ENCODE results near the gene DNAJC27. TPM values are rescaled to one million over a fixed set of nuclear protein-coding genes. Genes with fewer than 3 reads are reported as not detected.

Gene DNAJC27
- total RNA-seq, 1 donor from 2014 or later: 2.2 TPM

- DNase-seq (ENCODE audit: extremely low read depth, low read depth, low spot score): no peak
Measured at GRCh38 chr2:24971286-24971535, 544 bp downstream of the DNAJC27 start.

GRCh38 chr2:24970483-24971285, 1.1 kb downstream of the DNAJC27 start:
- DNase-seq (ENCODE audit: extremely low read depth, low read depth, low spot score): no peak

- DNase-seq (ENCODE audit: extremely low read depth, low read depth, low spot score): no peak
Measured at GRCh38 chr2:24969784-24970183, 2.0 kb downstream of the DNAJC27 start.

- DNase-seq (ENCODE audit: extremely low read depth, low read depth, low spot score): no peak
Measured at GRCh38 chr2:24961903-24962302, 9.9 kb downstream of the DNAJC27 start.

GRCh38 chr2:24959761-24960160, 12.0 kb downstream of the DNAJC27 start:
- no peak for DNase-seq (ENCODE audit: extremely low read depth, low read depth, low spot score)

- DNase-seq (ENCODE audit: extremely low read depth, low read depth, low spot score): no peak
Measured at GRCh38 chr2:24958411-24958935, 13.3 kb downstream of the DNAJC27 start.

- no peak for DNase-seq (ENCODE audit: extremely low read depth, low read depth, low spot score)
Measured at GRCh38 chr2:24957976-24958375, 13.8 kb downstream of the DNAJC27 start.

- DNase-seq (ENCODE audit: extremely low read depth, low read depth, low spot score): no peak
Measured at GRCh38 chr2:24957221-24957620, 14.5 kb downstream of the DNAJC27 start.

- no peak for DNase-seq (ENCODE audit: extremely low read depth, low read depth, low spot score)
Measured at GRCh38 chr2:24955921-24956320, 15.8 kb downstream of the DNAJC27 start.

- DNase-seq (ENCODE audit: extremely low read depth, low read depth, low spot score): no peak
Measured at GRCh38 chr2:24955232-24955631, 16.5 kb downstream of the DNAJC27 start.

GRCh38 chr2:24950102-24950501, 21.7 kb downstream of the DNAJC27 start:
- no peak for DNase-seq (ENCODE audit: extremely low read depth, low read depth, low spot score)

- DNase-seq (ENCODE audit: extremely low read depth, low read depth, low spot score): no peak
Measured at GRCh38 chr2:24948506-24948905, 23.2 kb downstream of the DNAJC27 start.

- DNase-seq (ENCODE audit: extremely low read depth, low read depth, low spot score): no peak
Measured at GRCh38 chr2:24947561-24948157, 24.1 kb downstream of the DNAJC27 start.

GRCh38 chr2:24945907-24946306, 25.8 kb downstream of the DNAJC27 start:
- DNase-seq (ENCODE audit: extremely low read depth, low read depth, low spot score): no peak

- DNase-seq (ENCODE audit: extremely low read depth, low read depth, low spot score): no peak
Measured at GRCh38 chr2:24943427-24944053, 28.2 kb downstream of the DNAJC27 start.

- no peak for DNase-seq (ENCODE audit: extremely low read depth, low read depth, low spot score)
Measured at GRCh38 chr2:24939353-24939752, 32.4 kb downstream of the DNAJC27 start.

- no peak for DNase-seq (ENCODE audit: extremely low read depth, low read depth, low spot score)
Measured at GRCh38 chr2:24937236-24937635, 34.5 kb downstream of the DNAJC27 start.

- DNase-seq (ENCODE audit: extremely low read depth, low read depth, low spot score): no peak
Measured at GRCh38 chr2:24935145-24935544, 36.6 kb downstream of the DNAJC27 start.

GRCh38 chr2:24932715-24933114, 39.0 kb downstream of the DNAJC27 start:
- no peak for DNase-seq (ENCODE audit: extremely low read depth, low read depth, low spot score)

GRCh38 chr2:24930768-24931167, 41.0 kb downstream of the DNAJC27 start:
- no peak for DNase-seq (ENCODE audit: extremely low read depth, low read depth, low spot score)

GRCh38 chr2:24929230-24929629, 42.5 kb downstream of the DNAJC27 start:
- DNase-seq (ENCODE audit: extremely low read depth, low read depth, low spot score): no peak

GRCh38 chr2:24928036-24928435, 43.7 kb downstream of the DNAJC27 start:
- DNase-seq (ENCODE audit: extremely low read depth, low read depth, low spot score): no peak

Measured in glomerular endothelial cell (primary cell).